Fibroblast of the conjunctiva (primary cell): ENCODE data around the gene TBX19.

Source experiments
- DNase-seq: peaks from one replicate; pipeline ENCODE4 v3.0.0-alpha.2; 2010; ENCODE audit warnings: low read depth

Gene TBX19

DNA sequence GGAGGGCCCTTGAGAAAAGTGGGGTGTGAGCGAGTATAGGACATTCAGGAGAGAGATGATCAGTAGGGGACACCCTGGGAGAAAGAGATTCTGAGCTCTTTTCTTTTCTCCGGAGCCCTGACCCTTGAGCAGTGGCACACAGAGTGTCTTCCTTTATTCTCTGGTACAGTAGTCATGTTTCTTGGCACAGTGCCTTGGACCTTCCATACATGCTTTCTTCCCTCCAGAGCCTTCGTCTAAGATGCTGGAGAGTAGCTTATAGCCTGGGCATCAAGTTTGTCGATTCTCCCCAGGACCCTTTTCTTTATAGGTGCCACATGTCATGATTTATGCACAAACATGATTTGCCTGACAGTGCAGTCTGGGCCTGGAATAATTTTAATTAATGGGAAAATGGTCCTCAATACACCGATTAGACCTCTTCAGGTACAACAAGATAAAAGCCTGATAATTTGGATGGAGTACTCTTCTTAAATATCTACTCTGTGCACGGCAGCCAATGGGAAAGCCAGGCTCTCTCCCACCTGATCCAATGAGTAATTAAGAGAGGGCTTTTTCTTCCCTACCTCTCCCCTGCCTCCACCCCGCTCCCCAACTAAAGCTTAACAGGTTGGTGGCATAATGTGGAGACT, at the start of gene TBX19:
Gene TBX19 (plus strand): TSS at position 582 of the 632 bp plus-strand sequence. CDS start 214 bp downstream, outside the sequence.
- no peak for DNase-seq

DNA sequence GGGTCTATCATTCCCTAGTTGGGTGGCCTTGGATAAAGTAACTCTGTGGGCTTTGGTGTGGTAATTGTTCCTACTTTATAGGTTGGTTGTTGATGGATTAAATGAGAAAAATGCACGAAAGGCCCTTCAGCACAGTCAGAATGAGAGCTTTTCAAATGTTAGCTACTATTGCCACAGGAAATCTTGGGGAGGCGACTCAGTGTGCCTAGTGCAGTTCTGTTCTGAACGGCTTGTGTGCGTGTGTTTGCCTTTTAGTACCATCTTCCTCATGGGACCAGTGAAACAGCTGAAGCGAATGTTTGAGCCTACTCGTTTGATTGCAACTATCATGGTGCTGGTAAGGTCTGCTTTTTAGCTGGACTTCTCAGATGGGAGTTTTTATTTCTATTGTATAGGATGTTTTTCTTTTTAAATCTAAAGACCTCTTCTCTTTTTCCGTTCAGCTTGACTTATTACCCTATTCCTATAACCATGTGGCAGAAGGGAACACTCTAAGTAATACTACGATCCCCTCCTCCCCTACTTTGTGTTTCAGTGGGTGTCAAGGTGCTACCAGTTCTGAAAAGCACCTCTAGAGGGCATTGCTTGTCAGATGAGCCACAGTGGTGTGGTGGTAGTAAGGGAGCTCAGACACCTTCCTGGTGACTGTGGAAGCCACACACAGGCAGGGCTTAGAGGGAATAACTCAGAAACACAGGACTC, 45.7 kb upstream of the TBX19 start:
- DNase-seq = no peak

DNA sequence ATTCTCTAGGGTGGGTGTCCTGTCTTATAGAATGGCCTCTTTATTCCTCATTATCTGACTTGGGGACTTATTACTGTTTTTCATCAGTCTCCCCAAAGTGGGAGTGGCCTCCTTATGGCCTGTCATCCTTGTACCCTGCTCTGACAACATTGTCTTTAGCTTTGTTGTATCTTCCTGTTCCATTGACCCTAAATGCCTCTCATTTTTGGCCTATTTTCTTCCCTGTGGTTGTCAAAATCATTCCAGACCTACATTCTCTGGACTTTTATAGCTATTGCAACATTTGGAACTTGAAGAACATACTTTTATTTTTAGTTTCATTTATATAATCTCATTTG, 45.2 kb upstream of the TBX19 start:
- no peak for DNase-seq

DNA sequence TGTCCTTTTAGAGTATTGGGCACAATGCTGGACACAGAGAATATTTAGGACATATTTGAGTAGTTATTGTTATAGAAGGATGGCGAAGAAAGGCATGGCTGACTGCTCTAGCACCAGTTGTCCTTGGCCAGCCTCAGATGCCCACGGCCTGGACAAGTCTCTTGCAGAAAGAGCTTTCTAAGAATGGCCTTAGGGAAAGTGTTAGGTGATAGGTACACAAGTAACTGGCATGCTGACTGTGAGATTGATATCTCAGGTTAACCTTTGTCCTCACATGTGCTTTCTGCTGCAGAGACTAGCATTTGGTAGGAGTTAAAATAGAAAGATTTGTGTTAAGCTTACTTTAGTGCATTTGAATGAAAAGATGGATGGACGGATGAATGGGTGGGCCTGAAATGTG, 44.7 kb upstream of the TBX19 start:
- DNase-seq = no peak

DNA sequence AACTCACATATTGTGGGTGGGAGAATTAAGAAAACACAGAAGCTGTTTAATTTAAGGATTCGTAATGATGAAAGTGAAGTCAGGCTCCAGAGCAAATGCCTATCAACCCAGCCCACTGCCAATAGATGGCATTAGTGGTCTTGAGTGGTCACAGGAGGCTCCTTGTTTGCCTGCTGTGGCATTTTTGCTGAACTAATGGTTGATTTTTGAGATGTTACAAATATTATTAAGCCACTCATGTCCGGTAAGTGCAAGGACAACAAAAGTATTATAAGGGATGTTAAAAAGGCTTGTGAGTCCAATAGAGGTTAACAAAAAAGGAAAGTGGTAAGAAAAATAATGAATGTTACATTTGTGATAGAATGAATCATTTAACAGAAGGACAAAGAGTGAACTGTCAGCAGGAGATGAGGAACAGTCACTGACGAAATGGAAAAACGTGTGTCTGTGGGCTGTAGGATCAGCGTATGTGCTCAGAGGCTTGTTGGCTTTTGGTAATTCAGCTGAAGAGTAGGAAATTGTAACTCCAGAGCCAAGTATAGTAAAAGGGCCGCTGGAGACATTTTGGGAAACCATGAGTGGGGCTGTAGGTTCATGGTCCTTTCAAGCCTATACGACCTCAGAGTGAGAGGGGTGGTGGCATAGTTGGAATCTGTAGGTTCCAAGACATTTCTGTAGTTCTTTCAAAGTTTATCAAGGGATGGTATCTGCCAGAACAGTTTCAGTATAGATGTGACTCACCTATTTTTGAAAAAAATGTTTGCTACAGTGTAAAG, 43.7 kb upstream of the TBX19 start:
- no peak for DNase-seq

DNA sequence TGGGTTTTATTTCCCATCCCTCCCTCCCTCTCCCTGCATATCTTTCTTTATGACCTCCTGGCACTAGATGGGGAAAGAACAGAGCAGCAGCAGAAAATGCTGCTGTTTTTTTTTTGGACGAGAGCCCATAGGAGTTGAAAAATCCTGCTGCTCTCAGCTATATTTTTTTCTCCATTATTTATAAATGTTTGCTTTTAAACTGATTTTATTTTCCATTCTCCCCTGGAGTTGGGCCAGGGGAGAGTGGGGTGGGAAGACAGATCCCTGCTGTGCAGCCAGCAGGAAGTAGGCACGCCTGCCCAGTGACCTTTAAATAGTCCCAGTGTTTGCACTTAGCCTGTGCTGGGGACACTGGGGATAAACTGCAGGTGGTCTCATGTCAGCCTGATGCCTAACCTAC, 37.5 kb upstream of the TBX19 start:
- DNase-seq = no peak

DNA sequence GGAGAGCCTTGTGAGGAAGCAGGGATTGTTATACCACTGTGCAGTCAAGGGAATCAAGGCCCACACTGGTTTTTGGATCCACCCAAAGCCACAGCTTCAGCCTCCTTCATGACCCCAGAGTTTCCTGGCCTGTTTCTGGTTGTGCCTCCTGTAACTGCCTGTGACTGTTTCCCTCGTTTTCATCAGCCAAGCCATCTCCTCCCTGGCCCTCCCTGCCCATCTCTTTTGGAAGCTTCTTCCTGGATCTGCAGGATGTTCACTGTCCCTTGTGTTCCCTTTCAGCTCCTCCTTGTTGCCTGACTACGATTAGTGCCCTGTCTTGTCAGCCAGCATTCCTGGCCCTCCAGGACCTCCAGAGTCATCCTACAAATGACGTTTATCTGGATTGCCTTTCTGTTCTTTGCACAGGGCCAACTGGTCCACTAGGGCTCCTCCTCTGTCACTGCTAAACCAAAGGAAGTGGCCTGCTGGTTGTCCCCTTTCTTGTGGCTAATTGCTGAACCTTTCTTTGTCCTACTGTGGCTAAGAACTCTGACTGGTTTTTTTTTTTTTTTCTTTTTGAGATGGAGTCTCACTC, 37.0 kb upstream of the TBX19 start:
- DNase-seq = no peak

DNA sequence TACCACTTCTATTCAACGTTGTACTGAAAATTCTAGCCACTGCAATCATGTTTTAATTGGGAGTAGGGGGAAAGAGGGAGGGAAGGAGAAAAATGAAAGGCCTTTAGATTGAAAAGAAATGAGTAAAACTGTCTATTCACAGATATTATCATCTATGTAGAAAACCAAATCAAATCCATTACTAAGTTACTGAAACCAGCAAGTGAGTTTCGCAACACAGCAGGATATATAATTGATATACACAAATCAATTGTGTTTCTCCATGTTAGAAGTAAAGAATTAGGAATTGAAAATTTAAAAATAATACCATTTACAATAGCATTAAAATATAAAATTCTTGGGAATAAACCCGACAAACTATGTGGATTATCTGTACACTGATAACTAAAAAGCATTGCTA, 35.6 kb upstream of the TBX19 start:
- DNase-seq = no peak

DNA sequence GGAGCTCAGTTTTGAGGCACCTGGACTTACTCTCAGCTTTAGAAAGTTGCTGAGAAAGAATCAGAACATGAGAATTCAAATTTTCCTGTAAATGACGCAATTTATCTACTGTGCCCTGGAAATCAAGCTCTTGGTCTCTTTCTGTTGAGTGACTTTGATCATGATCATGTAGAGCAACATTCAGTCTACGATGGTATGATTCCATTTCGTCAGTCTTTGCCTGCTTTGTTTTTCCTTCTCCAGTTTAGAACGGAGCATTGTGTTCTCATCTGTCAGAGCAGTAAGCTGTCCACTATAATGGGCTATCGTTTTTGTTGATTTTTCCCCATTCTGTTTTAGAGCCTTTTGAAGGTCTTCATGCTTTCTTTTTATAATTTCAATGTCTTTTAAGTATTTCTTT, 34.2 kb upstream of the TBX19 start:
- DNase-seq = no peak

DNA sequence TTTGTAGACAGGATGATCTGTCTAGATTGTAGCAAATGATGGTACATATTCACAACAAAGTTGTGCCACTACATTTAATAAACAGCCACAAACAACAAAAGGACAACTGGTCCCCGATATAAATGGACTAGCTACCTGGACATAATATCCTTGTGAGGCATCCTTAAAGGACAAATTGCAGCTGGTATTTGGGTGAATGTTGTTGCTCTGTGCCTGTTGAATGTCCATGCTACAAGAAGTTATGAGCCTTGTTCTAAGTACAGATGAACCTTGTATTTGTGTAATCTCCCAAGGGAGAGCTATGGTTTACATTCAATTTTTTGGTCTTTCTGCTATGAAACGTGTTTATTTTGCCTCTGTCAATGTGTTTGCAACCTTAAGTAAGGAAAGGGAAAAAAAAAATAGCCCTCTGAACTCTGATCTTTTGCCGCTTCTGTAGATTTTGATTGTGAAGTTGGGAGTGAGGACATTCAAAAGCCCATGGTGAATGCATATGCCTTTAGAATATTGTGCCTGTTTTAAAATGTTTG, 28.4 kb upstream of the TBX19 start:
- no peak for DNase-seq

DNA sequence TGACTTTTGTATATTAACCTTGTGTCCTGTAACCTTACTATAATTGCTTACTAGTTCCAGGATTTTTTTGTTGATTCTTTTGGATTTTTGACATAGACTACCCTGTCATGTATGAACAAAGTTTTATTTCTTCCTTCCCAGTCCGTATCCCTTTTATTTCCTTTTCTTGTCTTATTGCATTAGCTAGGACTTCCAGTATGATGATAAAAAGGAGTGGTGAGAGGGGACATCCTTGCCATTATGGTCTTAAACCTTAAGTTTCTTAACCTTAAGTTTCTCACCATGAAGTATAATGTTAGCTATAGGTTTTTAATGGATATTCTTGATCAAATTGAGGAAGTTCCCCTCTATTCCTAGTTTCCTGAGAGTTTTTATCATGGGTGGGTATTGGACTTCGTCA, 24.5 kb upstream of the TBX19 start:
- DNase-seq = no peak

DNA sequence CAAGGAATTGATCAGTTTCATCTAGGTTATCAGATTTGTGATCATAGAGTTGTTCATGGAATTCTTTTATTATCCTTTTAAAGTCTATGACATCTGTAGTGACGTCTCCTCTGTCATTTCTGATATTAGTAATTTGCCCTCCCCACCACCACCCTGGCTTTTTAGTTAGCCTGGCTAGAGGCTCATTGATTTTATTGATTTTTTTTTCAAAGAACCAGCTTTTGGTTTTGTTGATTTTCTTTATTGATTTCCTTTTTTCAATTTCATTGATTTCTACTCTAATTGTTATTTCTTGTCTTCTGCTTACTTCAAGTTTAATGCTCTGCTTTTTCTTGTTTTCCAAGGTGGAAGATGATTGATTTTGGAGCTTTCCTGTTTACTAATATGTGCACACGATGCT, 23.3 kb upstream of the TBX19 start:
- no peak for DNase-seq

DNA sequence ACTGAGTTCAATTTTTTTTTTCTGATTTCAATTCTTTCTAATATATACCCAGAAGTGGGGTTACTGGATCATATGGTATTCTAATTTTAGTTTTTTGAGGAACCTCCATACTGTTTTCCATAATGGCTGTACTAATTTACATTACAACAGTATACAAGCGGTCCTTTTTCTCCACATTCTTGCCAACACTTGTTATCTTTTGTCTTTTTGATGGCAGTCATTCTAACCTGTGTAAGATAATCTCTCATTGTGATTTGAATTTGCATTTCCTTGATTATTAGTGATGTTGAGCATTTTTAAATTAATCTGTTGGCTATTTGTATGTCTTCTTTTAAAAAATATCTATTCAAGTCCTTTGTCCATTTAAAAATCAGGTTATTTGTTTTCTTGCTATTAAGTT, 21.1 kb upstream of the TBX19 start:
- no peak for DNase-seq

DNA sequence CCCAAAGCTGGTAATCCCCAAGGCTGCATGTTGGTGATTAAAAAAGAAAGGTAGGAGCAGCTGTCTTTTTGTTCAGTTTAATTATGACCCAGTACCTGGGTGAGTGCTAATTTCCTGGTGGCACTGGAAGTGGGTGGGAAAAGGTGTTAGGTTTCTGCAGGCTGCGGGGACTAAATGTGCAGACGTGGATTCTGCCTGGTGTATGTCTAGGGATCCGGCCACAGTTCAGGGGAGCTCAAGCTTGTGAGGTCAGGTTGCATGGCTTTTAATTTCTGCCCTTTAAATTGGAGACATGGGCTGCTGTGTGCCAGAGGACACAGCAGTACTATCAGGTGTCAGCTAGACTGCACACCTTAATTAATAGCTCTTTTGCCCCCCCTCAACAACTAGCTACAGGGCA, 20.3 kb upstream of the TBX19 start:
- DNase-seq = no peak

DNA sequence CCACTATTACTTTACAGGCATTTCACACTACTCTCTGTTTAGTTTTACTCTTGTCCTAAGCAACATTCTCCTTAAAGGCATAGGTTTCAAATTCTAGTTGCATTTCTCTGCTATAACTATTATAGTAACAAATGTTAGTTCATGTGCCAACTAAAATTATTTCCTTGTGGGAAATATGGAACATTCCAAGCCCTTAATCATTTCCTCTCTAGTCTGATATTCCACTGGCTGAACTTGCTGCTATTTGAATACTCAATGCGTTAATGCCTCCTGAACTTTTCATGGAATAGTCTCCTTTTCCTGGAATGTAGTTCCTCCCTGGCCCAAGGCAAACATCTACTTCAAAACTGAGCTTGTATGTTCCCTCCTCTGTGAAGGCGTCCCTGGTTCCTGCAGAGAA, 19.3 kb upstream of the TBX19 start:
- no peak for DNase-seq

DNA sequence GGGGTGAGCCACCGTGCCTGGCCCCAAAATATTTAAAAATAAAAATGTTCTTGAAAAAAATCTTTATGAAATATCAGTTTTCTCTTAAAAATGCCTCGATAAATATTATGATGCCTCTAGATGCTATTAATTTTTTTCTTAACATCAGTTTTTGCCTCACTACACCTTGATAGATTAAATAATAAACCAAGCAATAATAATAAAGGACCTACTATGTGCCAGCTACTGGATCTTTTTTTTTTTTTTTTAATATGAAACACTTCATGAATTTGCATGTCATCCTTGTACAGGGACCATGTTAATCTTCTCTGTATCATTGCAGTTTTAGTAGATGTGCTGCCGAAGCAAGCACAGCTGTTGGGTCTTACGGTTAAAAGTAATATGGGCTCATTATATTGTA, 17.5 kb upstream of the TBX19 start:
- DNase-seq = no peak

DNA sequence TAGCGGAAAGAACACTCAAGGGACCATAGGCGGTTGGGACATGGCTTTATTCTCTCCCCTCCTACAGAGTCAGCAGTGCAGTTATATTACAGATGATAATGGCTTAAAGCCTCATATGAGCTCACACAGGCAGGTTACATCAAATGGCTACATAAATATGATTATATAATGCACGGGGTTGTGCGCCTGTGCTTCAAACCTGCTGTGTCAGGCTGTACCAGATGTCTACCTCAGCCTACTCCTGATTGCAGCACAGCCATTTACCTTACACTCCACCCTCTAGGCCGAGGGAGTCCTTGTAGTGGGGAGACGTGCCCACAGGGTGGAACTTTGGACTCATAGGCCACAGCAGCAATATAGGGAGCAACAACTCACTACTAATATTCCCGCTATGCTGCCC, 16.4 kb upstream of the TBX19 start:
- no peak for DNase-seq

DNA sequence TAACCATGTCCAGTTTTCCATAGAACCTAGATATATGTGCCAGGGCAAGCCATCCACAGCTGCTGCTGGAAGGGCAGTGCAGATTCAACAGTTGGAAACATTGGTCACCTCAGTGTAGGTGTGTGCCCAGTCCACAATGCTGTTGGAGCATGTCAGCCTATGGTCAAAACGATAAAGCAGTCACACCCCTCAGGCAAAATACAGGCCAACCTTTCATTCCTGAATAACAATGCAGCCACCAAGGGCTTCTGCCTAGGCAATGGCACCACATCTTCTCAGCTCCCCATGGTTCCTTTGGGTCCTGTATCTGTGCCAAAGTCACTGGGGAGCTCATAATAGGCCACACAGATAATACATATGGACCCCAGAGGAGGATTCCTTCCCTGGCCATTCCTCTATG, 15.1 kb upstream of the TBX19 start:
- DNase-seq = no peak

DNA sequence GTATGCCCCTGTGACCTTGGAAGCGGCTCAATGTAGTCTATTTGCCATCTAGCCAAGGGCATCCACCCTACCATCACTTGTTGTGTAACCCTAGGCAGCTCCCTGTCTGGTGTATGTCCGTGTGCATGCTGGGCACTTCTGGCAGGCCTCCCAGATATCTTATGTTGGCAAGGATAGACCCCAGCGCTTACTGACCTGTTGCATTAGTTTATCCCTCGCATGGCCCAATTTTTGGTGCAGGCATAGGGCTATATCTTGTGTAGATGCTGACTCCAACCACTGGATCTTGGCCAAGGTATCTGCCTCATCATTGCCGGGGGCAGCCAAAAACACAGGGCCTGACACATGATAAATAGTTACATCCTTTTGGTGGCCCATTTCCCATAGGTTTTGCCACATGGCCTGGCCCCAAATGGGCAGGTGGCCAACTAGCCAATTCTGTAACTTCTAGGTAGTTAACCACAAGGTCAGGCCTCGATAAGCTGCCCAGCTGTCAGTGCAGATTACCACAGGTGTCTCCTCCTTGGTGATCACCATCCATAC, 14.0 kb upstream of the TBX19 start:
- DNase-seq = peak; percentile 6

DNA sequence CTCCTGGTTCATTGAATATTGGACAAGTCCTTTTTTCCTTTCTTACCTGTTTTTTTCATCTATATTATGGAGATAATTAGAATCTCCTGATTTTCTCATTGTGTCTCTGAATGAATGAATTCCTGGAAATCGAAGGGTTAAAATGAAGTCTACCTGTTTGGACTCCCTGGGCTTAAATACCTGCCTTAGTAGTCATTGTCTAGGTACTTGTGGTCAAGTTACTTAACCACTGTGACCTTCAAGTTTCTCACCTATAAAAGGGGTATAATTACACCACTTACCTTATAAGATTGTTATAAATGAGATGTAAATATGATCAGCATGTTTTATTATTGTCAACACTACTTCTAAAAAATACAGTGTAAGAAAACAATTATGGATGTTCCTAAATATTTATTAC, 9.0 kb upstream of the TBX19 start:
- DNase-seq = no peak

DNA sequence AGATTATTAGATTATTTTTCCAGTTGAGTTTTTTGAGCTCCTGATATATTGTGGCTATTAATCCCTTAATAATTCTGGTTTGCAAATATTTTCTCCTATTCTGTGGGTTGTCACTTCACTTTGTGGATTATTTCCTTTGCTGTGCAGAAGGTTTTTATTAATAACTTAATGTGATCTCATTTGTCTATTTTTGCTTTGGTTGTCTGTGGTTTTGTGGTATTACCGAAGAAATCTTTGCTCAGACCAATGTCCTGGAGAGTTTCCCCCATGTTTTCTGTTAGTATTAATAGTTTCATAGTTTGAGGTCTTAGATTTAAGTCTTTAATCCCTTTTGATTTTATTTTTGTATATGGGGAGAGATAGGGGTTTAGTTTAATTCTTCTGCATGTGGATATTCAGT, 7.1 kb upstream of the TBX19 start:
- no peak for DNase-seq

DNA sequence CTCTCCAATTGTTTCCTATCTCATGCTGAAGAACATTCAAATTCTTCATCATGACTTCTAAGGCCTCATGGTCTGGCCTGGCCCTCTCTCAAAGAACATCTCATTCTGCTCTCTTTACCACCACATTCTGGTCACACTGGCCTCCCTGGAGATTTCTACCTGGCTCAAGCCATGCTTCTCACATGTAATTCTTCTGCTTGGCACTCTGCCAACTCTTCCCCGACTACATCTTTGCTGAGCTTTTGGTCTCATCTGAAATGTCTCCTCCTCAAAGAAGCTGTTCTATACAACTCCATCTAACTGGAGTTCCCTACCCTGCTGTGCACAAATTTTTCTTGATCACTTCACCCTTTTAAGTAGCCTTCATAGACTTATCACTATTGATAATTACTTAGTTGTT, 1.4 kb upstream of the TBX19 start:
- DNase-seq = no peak
